K562 (cell line): ENCODE measurements around the gene TTC28. TPM values are rescaled to one million over a fixed set of nuclear protein-coding genes. Genes with fewer than 3 reads are reported as not detected.

Source experiments
- ATAC-seq: fragments of 200-7000 bp; cut with Tn5 transposase; 3 replicates; pipeline ENCODE4 v1.9.1; 2020; ENCODE audit warnings: moderate library complexity
- BruUV-seq: library from RNA; stranded (reverse); fragments of 400-500 nt; replicated peaks from 2 replicates; lab custom pipeline; 2021; lab: Mats Ljungman, UMichigan
- CTCF ChIA-PET: fragments of 300-600 bp; formaldehyde crosslinking; extraction: SDS; loops from one replicate; lab custom pipeline; 2021; ENCODE audit warnings: low intra/inter-chr PET ratio; lab: Yijun Ruan, JAX
- POLR2A ChIA-PET: fragments of 300-600, 350-650 bp; sonication (Branson Sonifier 250); formaldehyde crosslinking; extraction: SDS; loops from one replicate; lab custom pipeline; 2021; ENCODE audit warnings: antibody characterized with exemption, inconsistent platforms; lab: Yijun Ruan, JAX
- DNase-seq, 4 experiments: peaks; one replicate each; pipeline versions ENCODE4 v3.0.0 to v3.0.0-alpha.2; 2011 to 2018; ENCODE audit warnings: low spot score in 3 of 4, mixed read lengths in 3 of 4; ENCODE audit errors: extremely low read depth in 1 of 4
- FAIRE-seq: peaks from 2 replicates; lab custom pipeline; 2011; peaks lifted over from hg19 to GRCh38; lab: Jason Lieb, UNC
- H2AFZ ChIP-seq: 2 replicates; pipeline ENCODE4 v1.6.0; 2011; ENCODE audit warnings: low read depth, low read length, control low read depth, inconsistent platforms
- H3K27ac ChIP-seq: fragments of 200-600 bp; 3 replicates; pipeline ENCODE4 v1.8.0; 2011; ENCODE audit warnings: low read depth, mild to moderate bottlenecking, control low read depth, inconsistent platforms, low read length, moderate library complexity, mixed read lengths; ENCODE audit errors: extremely low read depth
- H3K27me3 ChIP-seq, 2 experiments: fragments of 300-600 bp in 1 of 2; 2 replicates in 1 of 2; 3 replicates in 1 of 2; pipeline versions ENCODE4 v1.6.0 to v1.8.0; 2011; ENCODE audit warnings: inconsistent platforms in 2 of 2, low read length in 2 of 2, mild to moderate bottlenecking in 1 of 2, mixed read lengths in 1 of 2, moderate library complexity in 1 of 2; ENCODE audit not compliant: control insufficient read depth in 2 of 2, insufficient read depth in 2 of 2
- H3K36me3 ChIP-seq: fragments of 300-600 bp; 3 replicates; pipeline ENCODE4 v1.8.0; 2011; ENCODE audit warnings: mild to moderate bottlenecking, low read length, inconsistent platforms; ENCODE audit not compliant: control insufficient read depth, insufficient read depth
- H3K4me1 ChIP-seq, 2 experiments: fragments of 200-600 bp in 1 of 2; replicated peaks in 1 of 2; 2 replicates in 1 of 2; 3 replicates in 1 of 2; pipeline versions ENCODE4 v1.5.1 to v1.8.0; 2011; ENCODE audit warnings: inconsistent platforms in 2 of 2, low read length in 2 of 2, mild to moderate bottlenecking in 1 of 2, mixed read lengths in 1 of 2, moderate library complexity in 1 of 2; ENCODE audit not compliant: control insufficient read depth in 2 of 2, insufficient read depth in 2 of 2
- H3K4me2 ChIP-seq: 2 replicates; pipeline ENCODE4 v1.6.1; 2011; ENCODE audit warnings: low read length, control low read depth, inconsistent platforms, mixed read lengths; ENCODE audit not compliant: insufficient read depth
- H3K4me3 ChIP-seq: fragments of 200-600 bp; sonication (generic), shearing (Covaris generic); 2 replicates; pipeline ENCODE4 v1.5.1; 2016; ENCODE audit warnings: control low read depth, inconsistent platforms
- H3K79me2 ChIP-seq: fragments of 200-600 bp; 3 replicates; pipeline ENCODE4 v1.8.0; 2011; ENCODE audit warnings: low read length, inconsistent platforms; ENCODE audit not compliant: control insufficient read depth, insufficient read depth
- H3K9ac ChIP-seq, 2 experiments: 2 replicates each; pipeline versions ENCODE4 v1.6.0 to v1.6.1; 2011; ENCODE audit warnings: low read depth in 2 of 2, low read length in 2 of 2, control low read depth in 1 of 2, inconsistent platforms in 1 of 2, mild to moderate bottlenecking in 1 of 2, mixed read lengths in 1 of 2; ENCODE audit not compliant: insufficient read depth in 1 of 2
- H3K9me1 ChIP-seq: one replicate; pipeline ENCODE4 v1.6.0; 2011; ENCODE audit warnings: inconsistent platforms, mild to moderate bottlenecking, low read length, moderate library complexity; ENCODE audit not compliant: control insufficient read depth, insufficient read depth
- H3K9me3 ChIP-seq: replicated peaks from 2 replicates; pipeline ENCODE4 v1.5.1; 2011; ENCODE audit warnings: low read depth, low read length, inconsistent platforms; ENCODE audit not compliant: control insufficient read depth, insufficient read depth
- H4K20me1 ChIP-seq: replicated peaks from 2 replicates; pipeline ENCODE4 v1.6.1; 2011; ENCODE audit warnings: low read length, inconsistent platforms, mixed read lengths; ENCODE audit not compliant: control insufficient read depth, insufficient read depth
- BACH1 ChIP-seq: fragments of 200-800 bp; sonication (Bioruptor generic); IDR thresholded peaks from 2 replicates; pipeline ENCODE4 v1.6.1; 2016; ENCODE audit warnings: missing genetic modification characterization, missing compliant biosample characterization
- BRD4 ChIP-seq: fragments of 200-600 bp; sonication (generic); IDR thresholded peaks from 2 replicates; pipeline ENCODE4 v1.6.1; 2017; ENCODE audit warnings: inconsistent platforms
- CBFB ChIP-seq: sonication (generic); formaldehyde crosslinking; IDR thresholded peaks from 2 replicates; pipeline ENCODE4 v1.4.0; 2020; ENCODE audit warnings: mild to moderate bottlenecking, missing genetic modification reagents
- CBX3 ChIP-seq, 2 experiments: IDR thresholded peaks; 1 replicate in 1 of 2; 2 replicates in 1 of 2; pipeline ENCODE4 v1.6.1; 2012; ENCODE audit warnings: inconsistent platforms in 2 of 2, low read length in 2 of 2, borderline replicate concordance in 1 of 2, control low read depth in 1 of 2
- ETV1 ChIP-seq: fragments of 450-650 bp; conservative IDR thresholded peaks from 2 replicates; pipeline ENCODE4 v1.6.1; 2016; ENCODE audit warnings: missing genetic modification characterization, control low read depth, low read depth, missing compliant biosample characterization
- HEY1 ChIP-seq: fragments of 250-450 bp; sonication (Bioruptor Pico); IDR thresholded peaks from 2 replicates; pipeline ENCODE4 v1.5.0; 2020; ENCODE audit warnings: mild to moderate bottlenecking, moderate library complexity, borderline replicate concordance
- KDM2B ChIP-seq: fragments of 250-450 bp; sonication (Bioruptor Pico); IDR thresholded peaks from 2 replicates; pipeline ENCODE4 v1.8.0; 2021; ENCODE audit warnings: mild to moderate bottlenecking, moderate library complexity
- KLF6 ChIP-seq: fragments of 250-450 bp; sonication (Bioruptor Pico); IDR thresholded peaks from 2 replicates; pipeline ENCODE4 v1.4.0; 2020; ENCODE audit warnings: mild to moderate bottlenecking, moderate library complexity, borderline replicate concordance
- L3MBTL2 ChIP-seq: fragments of 450-650 bp; IDR thresholded peaks from 2 replicates; pipeline ENCODE4 v1.6.1; 2016; ENCODE audit warnings: mild to moderate bottlenecking, moderate library complexity
- MTA1 ChIP-seq: fragments of 450-650 bp; IDR thresholded peaks from 2 replicates; pipeline ENCODE4 v1.6.1; 2017; ENCODE audit warnings: borderline replicate concordance
- NCOA1 ChIP-seq: fragments of 450-650 bp; IDR thresholded peaks from 2 replicates; pipeline ENCODE4 v1.6.1; 2016; ENCODE audit warnings: low read depth
- RAD51 ChIP-seq: fragments of 450-650 bp; IDR thresholded peaks from 2 replicates; pipeline ENCODE4 v1.7.1; 2016; ENCODE audit warnings: low read depth, mild to moderate bottlenecking, borderline replicate concordance
- SMC3 ChIP-seq: conservative IDR thresholded peaks from 2 replicates; pipeline ENCODE4 v1.6.1; 2011; ENCODE audit warnings: low read depth, low read length, improper control_type of control experiment; ENCODE audit not compliant: insufficient read depth
- SPI1 ChIP-seq: IDR thresholded peaks from 2 replicates; pipeline ENCODE4 v1.6.1; 2011; ENCODE audit warnings: low read depth, low read length, control low read depth, borderline replicate concordance
- XRCC3 ChIP-seq: fragments of 450-650 bp; IDR thresholded peaks from 2 replicates; pipeline ENCODE4 v1.6.1; 2017; ENCODE audit warnings: mild to moderate bottlenecking, moderate library complexity
- XRCC5 ChIP-seq: fragments of 200-400 bp; formaldehyde crosslinking; IDR thresholded peaks from 2 replicates; pipeline ENCODE4 v1.6.1; 2017; ENCODE audit warnings: low read depth, mild to moderate bottlenecking, low read length
- ZFP30 ChIP-seq: fragments of 250-450 bp; sonication (Bioruptor Pico); IDR thresholded peaks from 2 replicates; pipeline ENCODE4 v1.8.0; 2022; ENCODE audit warnings: moderate library complexity, mild to moderate bottlenecking, inconsistent platforms, borderline replicate concordance
- ZNF518B ChIP-seq: fragments of 250-450 bp; sonication (Bioruptor Pico); IDR thresholded peaks from 2 replicates; pipeline ENCODE4 v1.5.0; 2021; ENCODE audit warnings: mild to moderate bottlenecking, moderate library complexity
- WGBS: fragments of 100-300 bp; shearing (Covaris generic); methylation state at CpG from one replicate; pipeline ENCODE4 v1.1.6; 2016; ENCODE audit warnings: low coverage, mixed read lengths; ENCODE audit not compliant: insufficient coverage; ENCODE audit errors: missing lambda C conversion rate; 5-methylcytosine and 5-hydroxymethylcytosine counted together
- in situ Hi-C: fragments of 300-500 bp; cut with MboI; formaldehyde crosslinking; loops from 4 replicates; pipeline ENCODE4 v1.15.0; 2018; ENCODE audit warnings: inconsistent platforms, mixed read lengths
- intact Hi-C: fragments of 100-400 bp; cut with micrococcal nuclease; formaldehyde crosslinking; loops from 2 replicates; pipeline ENCODE4 v1.14.2; 2022
- polyA plus RNA-seq, 8 experiments: library from polyadenylated mRNA; depleted of rRNA in 4 of 8; stranded (reverse) in 5 of 8; unstranded in 3 of 8; fragments of >200 nt; fragmentation: Nextera tagmentation in 2 of 8; fragmentation: Illumina TruSeq in 1 of 8; extraction: Ambion mirVana in 2 of 8; extraction: Trizol in 1 of 8; gene quantifications; 2 replicates each; pipeline versions ENCODE4 v1.2.1 to v1.2.3, GENCODE V29; 2011 to 2014; ENCODE audit warnings: inconsistent platforms in 1 of 8, missing spikeins in 1 of 8
- total RNA-seq, 7 experiments: library from RNA; depleted of rRNA in 6 of 7; stranded (reverse); fragments of >200 nt in 6 of 7; fragmentation: Illumina TruSeq in 2 of 7; extraction: Trizol in 2 of 7; gene quantifications; 2 replicates each; pipeline versions ENCODE4 v1.2.1 to v1.2.3, GENCODE V29; 2011 to 2021; ENCODE audit warnings: low replicate concordance in 1 of 7

Gene TTC28
- total and polyA plus RNA-seq, 9 of the 15 experiments (the other 6 are each of a cell fraction or from before 2014, with no cell fraction given): 0.22 to 10.7 (median 3.1) TPM

GRCh38 chr22:28097627-28098026 is 582.0 kb downstream of the TTC28 start:
- H3K4me2 ChIP-seq: no peak overlapping the region
- no peaks in the 10 kb centered on the region for H3K9me1 ChIP-seq
- DNase-seq (no peak), ATAC-seq (no peak)
- CTCF ChIA-PET: no interaction called here
- TF ChIP-seq BRD4: no peak
- no peak for TF ChIP-seq BACH1
- TF ChIP-seq RAD51: no peak
- TF ChIP-seq L3MBTL2: no peak
- TF ChIP-seq CBX3 (IDR thresholded peaks at IDR 0.05; ENCODE audit: borderline replicate concordance in 1 of 2, low read length in 2 of 2): no peak
- TF ChIP-seq NCOA1: no peak
- TF ChIP-seq XRCC5: no peak
- no peak for TF ChIP-seq SMC3
- no peak for TF ChIP-seq KLF6 (CRISPR knock-in tag)
- no peak for TF ChIP-seq KDM2B (CRISPR knock-in tag)
- no peak for TF ChIP-seq ZNF518B (CRISPR knock-in tag)
- TF ChIP-seq XRCC3: no peak
- no peak for TF ChIP-seq CBFB (CRISPR knock-in tag)
- no peak for TF ChIP-seq ETV1 (tag)
- no peak for TF ChIP-seq ZFP30
- TF ChIP-seq SPI1: no peak
- no peak for TF ChIP-seq MTA1
- no peak for TF ChIP-seq HEY1 (CRISPR knock-in tag)
- TF ChIP-seq, all 486 proteins: peak for 0
- in situ Hi-C loops: no loop called here
- H4K20me1 ChIP-seq: no peaks in the 10 kb centered on the region
- no peak overlapping the region for H3K4me3 ChIP-seq
- 30% methylated on average over 3 of the region's 3 CpGs for WGBS
- intact Hi-C loops: no loop called here
- POLR2A ChIA-PET: interaction anchor here (0.6 kb wide), 1 partner anchor 1179 kb away, joined by 4 read pairs; no protein-coding TSS in a partner anchor
- H3K27ac ChIP-seq: no peak overlapping the region
- H3K36me3 ChIP-seq: no peaks in the 10 kb centered on the region
- H3K27me3 ChIP-seq: no peaks in the 10 kb centered on the region
- H3K9ac ChIP-seq: no peak overlapping the region
- H3K79me2 ChIP-seq: no peaks in the 10 kb centered on the region
- no peak overlapping the region for H2AFZ ChIP-seq
- FAIRE-seq: no peak
- H3K9me3 ChIP-seq: no peaks in the 10 kb centered on the region
- no peaks in the 10 kb centered on the region for H3K4me1 ChIP-seq
- BruUV-seq: no TSS peak
